B cell (primary cell): Measurements from ENCODE around the gene MTHFSD. TPM values are rescaled to one million over a fixed set of nuclear protein-coding genes. Genes with fewer than 3 reads are reported as not detected.

Experiments used
- ATAC-seq: fragments of 200-7000 bp; cut with Tn5 transposase; one replicate; pipeline ENCODE4 v1.10.0; 2021; ENCODE audit warnings: low read depth, mild to moderate bottlenecking, moderate number of reproducible peaks, moderate library complexity
- CTCF ChIA-PET: fragments of 350-600 bp; sonication (Branson Sonifier 250); formaldehyde crosslinking; loops from one replicate; lab custom pipeline; 2021; ENCODE audit warnings: antibody characterized with exemption, inconsistent platforms; lab: Charles Lee
- POLR2A ChIA-PET: fragments of 350-600 bp; sonication (Branson Sonifier 250); formaldehyde crosslinking; loops from one replicate; lab custom pipeline; 2021; ENCODE audit warnings: antibody characterized with exemption; lab: Charles Lee
- DNase-seq: peaks from one replicate; pipeline ENCODE4 v3.0.0; 2013
- H2AFZ ChIP-seq: 2 replicates; pipeline ENCODE4 v1.6.1; 2012; ENCODE audit warnings: mild to moderate bottlenecking, low read depth, low read length; ENCODE audit not compliant: insufficient read depth, poor library complexity, severe bottlenecking
- H3K27ac ChIP-seq, 2 donors: 1 replicate in 1 of 2; 2 replicates in 1 of 2; pipeline ENCODE4 v1.5.1; 2012 to 2013; ENCODE audit warnings: low read length in 2 of 2, mild to moderate bottlenecking in 2 of 2, moderate library complexity in 1 of 2
- H3K27me3 ChIP-seq, 4 experiments: fragments of 200-600 bp in 1 of 4; sonication (generic) in 1 of 4; replicated peaks in 1 of 4; 1 replicate in 2 of 4; 2 replicates in 2 of 4; pipeline versions ENCODE4 v1.6.1 to v1.7.0; 2013 to 2016; ENCODE audit warnings: low read length in 3 of 4, mild to moderate bottlenecking in 2 of 4, mixed read lengths in 1 of 4, moderate library complexity in 1 of 4; ENCODE audit not compliant: insufficient read depth in 4 of 4, control insufficient read depth in 3 of 4; ENCODE audit errors: control extremely low read depth in 1 of 4
- H3K36me3 ChIP-seq, 2 experiments: replicated peaks in 1 of 2; 1 replicate in 1 of 2; 2 replicates in 1 of 2; pipeline versions ENCODE4 v1.6.1 to v1.7.1; 2013; ENCODE audit warnings: low read length in 1 of 2; ENCODE audit not compliant: insufficient read depth in 2 of 2, control insufficient read depth in 1 of 2; ENCODE audit errors: control extremely low read depth in 1 of 2, extremely low read depth in 1 of 2
- H3K4me1 ChIP-seq, 2 donors: fragments of 200-600 bp in 1 of 2; sonication (generic) in 1 of 2; 1 replicate in 1 of 2; 2 replicates in 1 of 2; pipeline versions ENCODE4 v1.5.1 to v1.6.1; 2013 to 2017; ENCODE audit warnings: low read length in 2 of 2; ENCODE audit not compliant: control insufficient read depth in 2 of 2, insufficient read depth in 2 of 2
- H3K4me2 ChIP-seq: replicated peaks from 2 replicates; pipeline ENCODE3; 2012; ENCODE audit warnings: mild to moderate bottlenecking, low read depth, low read length; ENCODE audit not compliant: poor library complexity, severe bottlenecking
- H3K4me3 ChIP-seq, 5 experiments: fragments of 200-600 bp in 1 of 5; sonication (generic) in 1 of 5; 1 replicate in 3 of 5; 2 replicates in 2 of 5; pipeline versions ENCODE4 v1.5.1 to v1.7.0; 2011 to 2016; ENCODE audit warnings: low read length in 4 of 5, mild to moderate bottlenecking in 4 of 5, low read depth in 2 of 5, control low read depth in 1 of 5, moderate library complexity in 1 of 5; ENCODE audit not compliant: insufficient read depth in 1 of 5; ENCODE audit errors: control extremely low read depth in 1 of 5, extremely low read depth in 1 of 5
- H3K79me2 ChIP-seq: fragments of 200-600 bp; sonication (generic); one replicate; pipeline ENCODE4 v1.6.0; 2016; ENCODE audit warnings: low read length; ENCODE audit not compliant: control insufficient read depth, insufficient read depth
- H3K9ac ChIP-seq: fragments of 200-600 bp; sonication (generic); 2 replicates; pipeline ENCODE4 v1.6.1; 2017; ENCODE audit warnings: mild to moderate bottlenecking, low read length, moderate library complexity
- H3K9me3 ChIP-seq, 3 donors: one replicate each; pipeline versions ENCODE4 v1.6.1 to v1.7.1; 2013; ENCODE audit warnings: low read length in 2 of 3; ENCODE audit not compliant: control insufficient read depth in 2 of 3, insufficient read depth in 1 of 3; ENCODE audit errors: control extremely low read depth in 1 of 3
- H4K20me1 ChIP-seq: 2 replicates; pipeline ENCODE4 v1.6.0; 2012; ENCODE audit warnings: mild to moderate bottlenecking, low read length; ENCODE audit not compliant: insufficient read depth, control insufficient read depth, poor library complexity, severe bottlenecking
- H3K27ac Mint-ChIP-seq: one replicate; pipeline ENCODE4 v1.8.0; 2021; ENCODE audit warnings: mixed read lengths
- H3K27me3 Mint-ChIP-seq: one replicate; pipeline ENCODE4 v1.8.0; 2021; ENCODE audit warnings: mixed read lengths
- H3K4me1 Mint-ChIP-seq: one replicate; pipeline ENCODE4 v1.8.0; 2021; ENCODE audit warnings: mixed read lengths
- H3K4me3 Mint-ChIP-seq: one replicate; pipeline ENCODE4 v1.8.0; 2021; ENCODE audit warnings: mixed read lengths
- H3K9me3 Mint-ChIP-seq: one replicate; pipeline ENCODE4 v1.8.0; 2022; ENCODE audit warnings: mixed read lengths; ENCODE audit not compliant: insufficient read depth
- EZH2 ChIP-seq: IDR thresholded peaks from 2 replicates; pipeline ENCODE4 v1.6.1; 2012; ENCODE audit warnings: borderline replicate concordance, low read depth, mild to moderate bottlenecking, moderate library complexity, low read length; ENCODE audit not compliant: insufficient read depth, poor library complexity, severe bottlenecking
- WGBS: methylation state at CpG from one replicate; pipeline ENCODE4 v1.1.5; 2013; ENCODE audit warnings: missing lambda C conversion rate; ENCODE audit not compliant: insufficient coverage; 5-methylcytosine and 5-hydroxymethylcytosine counted together
- intact Hi-C: fragments of 100-400 bp; cut with micrococcal nuclease; formaldehyde crosslinking; loops from one replicate; pipeline ENCODE4 v1.10.0; 2022
- polyA plus RNA-seq: library from polyadenylated mRNA; depleted of rRNA; stranded (reverse); fragments of >200 nt; gene quantifications from 2 replicates; pipeline ENCODE4 v1.2.3, GENCODE V29; 2012
- total RNA-seq, 2 donors: library from RNA; stranded (reverse); fragments of 120-200 nt in 1 of 2; gene quantifications; 1 replicate in 1 of 2; 2 replicates in 1 of 2; pipeline versions ENCODE4 v1.2.3 to v1.2.4, GENCODE V29; 2013 to 2022
- TF ChIP-seq, protein P1 (sequence below): fragments of 200-600 bp; IDR thresholded peaks from one replicate; pipeline ENCODE4 v1.8.0; 2022; ENCODE audit warnings: antibody characterized with exemption, mild to moderate bottlenecking

The MTHFSD gene
- total and polyA plus RNA-seq, 2 donors (not counting 1 experiment from before 2014, with no cell fraction given), result 21.5 to 42.0 TPM

DNA sequence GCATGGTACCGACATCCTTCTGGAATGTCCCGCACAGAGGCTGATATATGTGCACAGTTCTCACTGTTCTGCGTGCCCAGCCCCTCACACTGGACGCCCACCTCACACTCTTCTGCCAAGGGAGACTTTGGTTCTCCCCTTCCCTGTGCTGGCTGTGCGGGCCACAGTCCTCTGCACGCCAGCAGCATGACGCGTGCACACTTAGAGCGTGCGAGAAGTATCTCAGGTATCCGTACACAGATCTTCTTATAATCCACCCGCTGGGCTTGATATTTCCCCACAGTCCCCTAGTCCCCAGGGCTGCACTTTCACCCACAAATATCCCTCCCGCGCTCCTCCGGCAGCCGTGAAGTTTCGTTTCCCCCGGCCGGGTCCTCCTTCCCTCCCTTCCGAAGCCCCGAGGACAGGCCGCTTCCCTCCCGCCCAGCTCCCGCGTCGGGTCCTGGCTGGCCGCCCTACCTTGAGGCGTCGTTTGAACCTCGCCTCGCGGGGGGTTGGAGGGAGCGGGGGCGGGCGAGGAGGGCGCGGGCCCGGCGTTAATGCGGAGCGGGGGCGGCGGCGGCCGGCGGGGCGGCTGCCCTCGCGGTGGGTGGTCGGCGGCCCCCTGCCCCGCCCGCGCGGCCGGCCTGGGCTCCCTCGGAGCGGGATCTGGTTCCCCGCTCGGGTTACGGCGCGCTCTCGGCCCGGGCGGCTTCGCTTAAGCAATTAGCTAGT lies 49.7 kb downstream of the MTHFSD start:
- H3K79me2 ChIP-seq, result no peaks in the 10 kb centered on the region
- ChIA-PET POLR2A (no interaction called here), CTCF (interaction anchor here (1.0 kb wide), 1 partner anchor 11 kb away, joined by 3 read pairs; no protein-coding TSS in a partner anchor)
- H3K4me2 ChIP-seq, result peak overlapping the region; percentile 60
- WGBS, result 4% methylated on average over 58 of the region's 67 CpGs
- Mint-ChIP-seq H3K9me3 (no peaks in the 10 kb centered on the region), H3K4me3 (peak overlapping the region; percentile 71), H3K4me1 (peaks cover 35% of the 10 kb centered on the region), H3K27ac (no peak overlapping the region), H3K27me3 (peaks cover 74% of the 10 kb centered on the region)
- peak overlapping the region in 1 of 5 experiments; percentile 39 for H3K4me3 ChIP-seq
- no peaks in the 10 kb centered on the region for H4K20me1 ChIP-seq
- peak; percentile 53 for DNase-seq
- H3K9ac ChIP-seq, result no peak overlapping the region
- H3K27me3 ChIP-seq, result peaks cover 0 to 95% (median 63%) of the 10 kb centered on the region in 4 experiments
- TF ChIP-seq, protein P1, sequence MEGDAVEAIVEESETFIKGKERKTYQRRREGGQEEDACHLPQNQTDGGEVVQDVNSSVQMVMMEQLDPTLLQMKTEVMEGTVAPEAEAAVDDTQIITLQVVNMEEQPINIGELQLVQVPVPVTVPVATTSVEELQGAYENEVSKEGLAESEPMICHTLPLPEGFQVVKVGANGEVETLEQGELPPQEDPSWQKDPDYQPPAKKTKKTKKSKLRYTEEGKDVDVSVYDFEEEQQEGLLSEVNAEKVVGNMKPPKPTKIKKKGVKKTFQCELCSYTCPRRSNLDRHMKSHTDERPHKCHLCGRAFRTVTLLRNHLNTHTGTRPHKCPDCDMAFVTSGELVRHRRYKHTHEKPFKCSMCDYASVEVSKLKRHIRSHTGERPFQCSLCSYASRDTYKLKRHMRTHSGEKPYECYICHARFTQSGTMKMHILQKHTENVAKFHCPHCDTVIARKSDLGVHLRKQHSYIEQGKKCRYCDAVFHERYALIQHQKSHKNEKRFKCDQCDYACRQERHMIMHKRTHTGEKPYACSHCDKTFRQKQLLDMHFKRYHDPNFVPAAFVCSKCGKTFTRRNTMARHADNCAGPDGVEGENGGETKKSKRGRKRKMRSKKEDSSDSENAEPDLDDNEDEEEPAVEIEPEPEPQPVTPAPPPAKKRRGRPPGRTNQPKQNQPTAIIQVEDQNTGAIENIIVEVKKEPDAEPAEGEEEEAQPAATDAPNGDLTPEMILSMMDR, result no peak
- no peak for TF ChIP-seq EZH2
- peaks cover 0 to 17% (median 0%) of the 10 kb centered on the region in 3 donors for H3K9me3 ChIP-seq
- intact Hi-C loops, result no loop called here
- no peak for ATAC-seq
- H2AFZ ChIP-seq, result no peak overlapping the region
- no peak overlapping the region for H3K27ac ChIP-seq
- H3K36me3 ChIP-seq, result no peaks in the 10 kb centered on the region
- peaks cover 44 to 61% of the 10 kb centered on the region in 2 donors for H3K4me1 ChIP-seq
